Measurements from ENCODE around the gene OSBPL2.

Gene OSBPL2

DNA sequence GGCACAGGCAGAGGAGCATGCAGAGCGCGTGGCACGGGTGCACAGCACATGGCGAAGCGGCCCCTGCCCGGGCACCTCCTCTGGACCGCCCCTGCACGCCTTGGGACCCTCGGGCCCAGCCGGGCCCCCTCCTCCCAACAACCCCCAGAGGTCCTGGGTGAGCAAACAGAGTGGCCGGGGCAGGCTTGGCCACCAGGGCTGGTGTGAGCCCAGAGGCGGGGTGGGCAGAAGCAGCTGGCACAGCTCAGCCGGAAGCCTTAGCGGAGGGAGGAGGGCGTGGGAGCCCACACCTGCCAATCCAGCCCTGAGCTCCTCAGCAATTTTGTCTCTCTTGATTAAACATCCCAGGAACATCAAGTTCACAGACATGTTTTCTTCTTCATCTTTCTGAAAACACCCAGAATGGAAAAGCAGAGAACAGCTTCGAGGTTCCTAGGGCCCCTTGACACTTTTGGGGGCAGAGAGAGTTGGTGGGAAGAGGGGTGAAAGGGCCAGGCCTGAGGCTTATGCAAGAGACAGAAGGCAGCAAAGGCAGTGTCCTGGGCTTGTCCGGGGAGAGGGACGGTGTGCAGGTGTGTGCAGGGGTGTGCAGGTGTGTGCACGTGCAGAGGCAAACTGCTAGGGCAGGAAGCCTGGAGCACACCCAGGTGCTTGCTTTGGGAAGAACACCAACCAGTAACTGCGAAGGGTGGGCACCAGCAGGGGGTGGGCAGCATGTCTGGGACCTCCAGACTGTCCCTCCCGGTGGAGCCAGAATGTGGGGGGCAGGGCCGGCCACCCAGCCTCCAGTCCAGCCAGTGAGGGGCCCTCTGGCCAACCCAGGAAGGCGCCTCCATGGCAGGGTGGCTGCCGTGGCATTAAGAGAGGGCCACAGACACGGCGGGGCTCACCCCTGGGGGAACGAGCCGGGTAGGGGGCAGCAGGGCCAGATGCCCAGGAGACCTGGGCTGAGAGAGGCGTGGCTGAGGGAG, 23.0 kb upstream of the OSBPL2 start:
- H3K36me3 ChIP-seq (ENCODE audit: control insufficient read depth, insufficient read depth, low read length) = no peaks in the 10 kb centered on the region
- H3K9me3 ChIP-seq (ENCODE audit: control insufficient read depth, low read length) = no peaks in the 10 kb centered on the region
- H3K4me3 ChIP-seq (ENCODE audit: insufficient read depth, low read depth, low read length) = no peak overlapping the region
- peaks cover 20% of the 10 kb centered on the region for H3K4me1 ChIP-seq (ENCODE audit: control insufficient read depth, insufficient read depth, low read length)
- H3K27ac ChIP-seq (ENCODE audit: insufficient read depth, low read depth, low read length, poor library complexity, severe bottlenecking) = no peak overlapping the region
- peaks cover 58% of the 10 kb centered on the region for H3K27me3 ChIP-seq (ENCODE audit: control insufficient read depth, insufficient read depth, low read length, poor library complexity, severe bottlenecking)
- 91 to 93% methylated on average over 29 of the region's 29 CpGs for WGBS, 2 experiments

DNA sequence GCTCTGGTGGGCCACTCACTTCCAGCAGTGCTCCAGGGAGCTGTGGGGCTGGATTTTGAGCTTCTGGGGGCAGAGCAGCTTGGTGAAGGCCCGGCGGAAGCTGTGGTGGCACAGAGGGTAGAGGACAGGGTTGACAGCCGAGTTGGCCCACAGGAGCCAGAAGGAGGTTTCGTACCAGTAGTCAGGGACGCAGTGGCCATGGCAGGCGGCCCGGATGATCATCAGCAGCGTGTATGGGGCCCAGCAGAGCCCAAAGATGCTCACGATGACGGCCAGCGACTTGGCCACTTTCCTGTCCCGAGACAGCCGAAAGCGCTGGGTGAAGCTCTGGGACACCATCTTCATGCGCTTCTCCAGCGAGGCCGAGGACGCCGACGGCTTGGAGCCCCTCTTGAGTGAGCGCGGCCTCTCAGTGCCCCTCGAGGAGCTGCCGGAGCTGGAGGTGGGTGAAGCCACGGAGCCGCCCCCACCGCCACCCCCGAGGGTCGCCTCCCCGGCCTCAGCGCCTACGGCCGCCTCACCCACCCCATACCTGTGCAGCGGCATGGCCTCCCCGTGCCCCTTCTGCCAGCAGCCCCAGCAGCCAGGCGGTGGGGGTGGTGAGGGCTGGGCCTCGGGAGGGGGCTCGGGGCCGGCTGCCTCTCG, 22.2 kb upstream of the OSBPL2 start:
- WGBS, 2 experiments = 90% methylated on average over 40 of the region's 40 CpGs
- Histone ChIP-seq H3K27ac (ENCODE audit: insufficient read depth, low read depth, low read length, poor library complexity, severe bottlenecking) (no peak overlapping the region), H3K9me3 (ENCODE audit: control insufficient read depth, low read length) (no peaks in the 10 kb centered on the region), H3K36me3 (ENCODE audit: control insufficient read depth, insufficient read depth, low read length) (no peaks in the 10 kb centered on the region), H3K27me3 (ENCODE audit: control insufficient read depth, insufficient read depth, low read length, poor library complexity, severe bottlenecking) (peaks cover 66% of the 10 kb centered on the region), H3K4me1 (ENCODE audit: control insufficient read depth, insufficient read depth, low read length) (peaks cover 27% of the 10 kb centered on the region), H3K4me3 (ENCODE audit: insufficient read depth, low read depth, low read length) (no peak overlapping the region)

GRCh38 chr20:62216636-62217566, 21.4 kb upstream of the OSBPL2 start:
- H3K4me1 ChIP-seq (ENCODE audit: control insufficient read depth, insufficient read depth, low read length) = peaks cover 31% of the 10 kb centered on the region
- no peak overlapping the region for H3K4me3 ChIP-seq (ENCODE audit: insufficient read depth, low read depth, low read length)
- no peaks in the 10 kb centered on the region for H3K36me3 ChIP-seq (ENCODE audit: control insufficient read depth, insufficient read depth, low read length)
- 88 to 89% methylated on average over 26 of the region's 26 CpGs for WGBS, 2 experiments
- H3K27me3 ChIP-seq (ENCODE audit: control insufficient read depth, insufficient read depth, low read length, poor library complexity, severe bottlenecking) = peaks cover 74% of the 10 kb centered on the region
- H3K9me3 ChIP-seq (ENCODE audit: control insufficient read depth, low read length) = no peaks in the 10 kb centered on the region
- no peak overlapping the region for H3K27ac ChIP-seq (ENCODE audit: insufficient read depth, low read depth, low read length, poor library complexity, severe bottlenecking)

GRCh38 chr20:62217913-62218773, 20.2 kb upstream of the OSBPL2 start:
- H3K9me3 ChIP-seq (ENCODE audit: control insufficient read depth, low read length) = no peaks in the 10 kb centered on the region
- WGBS, 2 experiments = 56 to 62% methylated on average over 38 of the region's 38 CpGs
- no peaks in the 10 kb centered on the region for H3K36me3 ChIP-seq (ENCODE audit: control insufficient read depth, insufficient read depth, low read length)
- H3K4me3 ChIP-seq (ENCODE audit: insufficient read depth, low read depth, low read length) = no peak overlapping the region
- peaks cover 24% of the 10 kb centered on the region for H3K4me1 ChIP-seq (ENCODE audit: control insufficient read depth, insufficient read depth, low read length)
- no peak overlapping the region for H3K27ac ChIP-seq (ENCODE audit: insufficient read depth, low read depth, low read length, poor library complexity, severe bottlenecking)
- peaks cover 86% of the 10 kb centered on the region for H3K27me3 ChIP-seq (ENCODE audit: control insufficient read depth, insufficient read depth, low read length, poor library complexity, severe bottlenecking)

DNA sequence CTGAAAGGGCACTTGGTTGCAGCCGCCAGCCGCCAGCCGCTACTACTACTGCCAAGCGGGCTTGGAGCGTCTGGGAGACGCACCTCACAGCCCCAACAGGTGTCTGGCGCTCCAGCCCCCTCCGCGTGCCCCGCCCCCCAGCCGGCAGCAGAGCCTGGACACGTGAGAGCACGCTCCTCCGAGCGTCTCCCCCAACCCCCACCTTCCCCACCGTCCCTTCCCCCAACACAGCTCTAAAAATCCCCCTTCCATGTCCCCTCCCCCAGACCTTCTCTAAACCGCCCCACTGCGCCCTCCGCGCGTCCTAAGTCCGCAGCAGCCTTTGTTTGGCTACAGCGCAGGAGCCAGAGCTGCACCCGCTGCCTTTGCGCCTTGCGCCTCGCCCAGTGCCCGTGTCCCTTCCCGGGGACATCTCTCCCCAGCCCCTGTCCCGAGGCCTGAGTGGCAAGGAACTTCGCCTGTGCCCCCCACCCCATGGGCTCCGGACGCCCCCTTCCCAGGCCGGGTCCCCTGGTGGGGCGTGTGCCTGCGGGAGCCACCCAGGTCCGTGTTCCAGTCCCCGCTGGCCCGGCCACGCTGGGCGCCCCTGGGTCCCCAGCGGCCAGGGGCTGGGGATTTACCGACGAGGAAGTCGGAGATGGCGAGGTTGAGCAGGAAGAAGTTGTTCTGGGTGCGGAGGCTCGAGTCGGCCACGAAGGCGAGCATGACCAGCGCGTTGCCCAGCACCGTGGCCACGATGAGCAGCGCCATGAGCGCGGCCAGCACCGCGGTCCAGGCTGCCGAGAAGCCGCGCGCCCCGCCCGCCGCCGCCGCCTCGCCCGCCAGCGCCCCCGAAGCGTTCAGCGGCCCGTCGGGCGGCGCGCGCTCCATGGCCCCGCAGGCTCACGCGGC, 19.0 kb upstream of the OSBPL2 start:
- WGBS, 2 experiments = 1% methylated on average over 84 of the region's 84 CpGs
- peaks cover 96% of the 10 kb centered on the region for H3K27me3 ChIP-seq (ENCODE audit: control insufficient read depth, insufficient read depth, low read length, poor library complexity, severe bottlenecking)
- H3K4me3 ChIP-seq (ENCODE audit: insufficient read depth, low read depth, low read length) = peak overlapping the region; percentile 32
- H3K27ac ChIP-seq (ENCODE audit: insufficient read depth, low read depth, low read length, poor library complexity, severe bottlenecking) = no peak overlapping the region
- H3K4me1 ChIP-seq (ENCODE audit: control insufficient read depth, insufficient read depth, low read length) = peaks cover 24% of the 10 kb centered on the region
- no peaks in the 10 kb centered on the region for H3K9me3 ChIP-seq (ENCODE audit: control insufficient read depth, low read length)
- no peaks in the 10 kb centered on the region for H3K36me3 ChIP-seq (ENCODE audit: control insufficient read depth, insufficient read depth, low read length)

- Histone ChIP-seq H3K27ac (ENCODE audit: insufficient read depth, low read depth, low read length, poor library complexity, severe bottlenecking) (no peak within 1 kb of the TSS), H3K4me3 (ENCODE audit: insufficient read depth, low read depth, low read length) (peak within 1 kb of the TSS; percentile 32), H3K27me3 (ENCODE audit: control insufficient read depth, insufficient read depth, low read length, poor library complexity, severe bottlenecking) (peaks cover 95% of the 10 kb centered on the region), H3K9me3 (ENCODE audit: control insufficient read depth, low read length) (no peaks in the 10 kb centered on the region), H3K36me3 (ENCODE audit: control insufficient read depth, insufficient read depth, low read length) (no peaks in the 10 kb centered on the region), H3K4me1 (ENCODE audit: control insufficient read depth, insufficient read depth, low read length) (peaks cover 24% of the 10 kb centered on the region)
- 1% methylated on average over 84 of the region's 84 CpGs for WGBS, 2 experiments
These were observed 18.2 kb upstream of the OSBPL2 start, which contains the start of gene HRH3 for GRCh38 chr20:62219992-62220665. Gene HRH3 (minus strand): TSS chr20:62220278. CDS start chr20:62219970, 308 bp downstream.

DNA sequence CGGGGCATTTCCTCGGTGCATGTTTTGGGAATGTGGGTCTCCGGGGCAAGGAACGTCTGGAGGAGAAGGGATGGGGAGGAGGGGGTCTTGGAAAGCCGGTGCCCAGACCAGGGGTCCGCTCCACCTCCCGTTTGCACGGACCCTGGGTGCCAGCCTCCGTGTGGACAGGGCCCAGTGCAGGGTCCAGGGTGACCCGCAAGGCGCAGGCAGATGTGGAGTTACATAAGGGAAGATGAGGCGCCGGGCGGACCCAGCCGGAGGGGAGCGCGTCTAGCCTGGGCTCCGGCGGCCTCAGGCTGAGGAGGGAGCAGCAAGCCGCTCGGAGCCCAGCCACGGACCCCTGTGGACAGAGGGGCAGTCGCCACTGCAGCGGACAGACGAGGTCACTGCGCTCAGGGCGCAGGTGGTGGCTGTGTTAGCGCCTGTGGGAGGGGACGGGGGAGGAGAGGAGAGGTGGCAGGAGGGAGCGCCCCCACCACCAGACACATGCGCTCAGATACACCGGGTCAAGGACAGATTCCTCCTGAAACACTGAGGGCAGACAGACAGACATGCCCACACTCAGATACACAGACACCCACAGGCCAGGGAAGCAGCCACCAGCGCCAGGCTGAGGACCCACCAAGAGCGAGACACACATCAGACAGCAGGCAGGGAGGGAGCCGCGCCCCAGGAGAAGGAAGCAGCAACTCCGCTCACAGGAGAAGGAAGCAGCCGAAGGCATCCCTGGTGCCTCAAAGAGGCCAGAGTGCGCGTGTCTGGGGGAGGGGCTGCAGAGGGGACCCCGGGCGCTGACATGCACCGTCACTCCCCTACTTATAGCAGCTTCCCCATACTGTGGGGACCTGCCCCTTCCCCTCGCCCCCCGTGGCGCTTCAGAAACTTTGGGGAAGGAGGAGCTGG, 17.4 kb upstream of the OSBPL2 start:
- H3K9me3 ChIP-seq (ENCODE audit: control insufficient read depth, low read length) = no peaks in the 10 kb centered on the region
- peaks cover 87% of the 10 kb centered on the region for H3K27me3 ChIP-seq (ENCODE audit: control insufficient read depth, insufficient read depth, low read length, poor library complexity, severe bottlenecking)
- H3K36me3 ChIP-seq (ENCODE audit: control insufficient read depth, insufficient read depth, low read length) = no peaks in the 10 kb centered on the region
- H3K27ac ChIP-seq (ENCODE audit: insufficient read depth, low read depth, low read length, poor library complexity, severe bottlenecking) = no peak overlapping the region
- peaks cover 24% of the 10 kb centered on the region for H3K4me1 ChIP-seq (ENCODE audit: control insufficient read depth, insufficient read depth, low read length)
- WGBS, 2 experiments = 4% methylated on average over 46 of the region's 46 CpGs
- no peak overlapping the region for H3K4me3 ChIP-seq (ENCODE audit: insufficient read depth, low read depth, low read length)

All from ectodermal cell (in vitro differentiated cells).